Tibial nerve (tissue), 4 donors: Measurements from ENCODE around the gene NDRG4.

Experiments
- EP300 ChIP-seq, 2 donors: sonication (generic); formaldehyde crosslinking; IDR thresholded peaks; one replicate each; pipeline ENCODE4 v1.6.1; 2017; ENCODE audit warnings: antibody characterized with exemption in 2 of 2, mild to moderate bottlenecking in 1 of 2
- POLR2A ChIP-seq, 2 donors: fragments of 450-650 bp; IDR thresholded peaks; one replicate each; pipeline ENCODE4 v1.6.1; 2017; ENCODE audit warnings: antibody characterized with exemption in 2 of 2, mild to moderate bottlenecking in 2 of 2, moderate library complexity in 2 of 2
- TF ChIP-seq, protein P1 (sequence below), 5 experiments: fragments of 200-600 bp in 3 of 5; fragments of 450-650 bp in 2 of 5; sonication (generic) in 3 of 5; IDR thresholded peaks; one replicate each; pipeline ENCODE4 v1.5.1; 2016 to 2019; ENCODE audit warnings: antibody characterized with exemption in 5 of 5, mild to moderate bottlenecking in 3 of 5, moderate library complexity in 2 of 5

DNA sequence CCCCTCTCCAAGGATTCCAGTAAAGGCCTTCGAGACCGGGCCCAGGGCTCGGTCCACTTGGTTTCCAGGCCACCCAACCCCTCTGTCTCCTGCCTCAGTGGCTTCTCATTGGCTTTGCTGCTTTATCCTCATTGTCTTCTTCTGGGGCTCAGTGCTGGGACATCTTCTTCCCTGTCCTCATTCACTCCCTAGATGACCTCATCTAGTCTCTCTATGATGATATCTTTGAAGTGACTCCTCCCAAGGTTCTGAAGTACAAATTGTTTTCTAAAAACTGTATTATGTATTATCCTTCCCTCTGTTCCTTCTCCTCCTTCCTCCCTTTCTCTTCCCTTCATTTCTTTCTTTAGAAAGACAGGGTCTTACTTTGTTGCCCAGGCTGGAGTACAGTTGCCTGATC lies 27.1 kb upstream of the NDRG4 start:
- no peak for TF ChIP-seq POLR2A (IDR thresholded peaks at IDR 0.05)
- TF ChIP-seq, protein P1, sequence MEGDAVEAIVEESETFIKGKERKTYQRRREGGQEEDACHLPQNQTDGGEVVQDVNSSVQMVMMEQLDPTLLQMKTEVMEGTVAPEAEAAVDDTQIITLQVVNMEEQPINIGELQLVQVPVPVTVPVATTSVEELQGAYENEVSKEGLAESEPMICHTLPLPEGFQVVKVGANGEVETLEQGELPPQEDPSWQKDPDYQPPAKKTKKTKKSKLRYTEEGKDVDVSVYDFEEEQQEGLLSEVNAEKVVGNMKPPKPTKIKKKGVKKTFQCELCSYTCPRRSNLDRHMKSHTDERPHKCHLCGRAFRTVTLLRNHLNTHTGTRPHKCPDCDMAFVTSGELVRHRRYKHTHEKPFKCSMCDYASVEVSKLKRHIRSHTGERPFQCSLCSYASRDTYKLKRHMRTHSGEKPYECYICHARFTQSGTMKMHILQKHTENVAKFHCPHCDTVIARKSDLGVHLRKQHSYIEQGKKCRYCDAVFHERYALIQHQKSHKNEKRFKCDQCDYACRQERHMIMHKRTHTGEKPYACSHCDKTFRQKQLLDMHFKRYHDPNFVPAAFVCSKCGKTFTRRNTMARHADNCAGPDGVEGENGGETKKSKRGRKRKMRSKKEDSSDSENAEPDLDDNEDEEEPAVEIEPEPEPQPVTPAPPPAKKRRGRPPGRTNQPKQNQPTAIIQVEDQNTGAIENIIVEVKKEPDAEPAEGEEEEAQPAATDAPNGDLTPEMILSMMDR (IDR thresholded peaks at IDR 0.05) = no peak
- no peak for TF ChIP-seq EP300 (IDR thresholded peaks at IDR 0.05)
